Activated CD8-positive, alpha-beta memory T cell treated with anti-CD3 and anti-CD28 coated beads for 48 hours (primary cell): ENCODE measurements around the gene ABCG2.
"Not testable (repeated sequence)": the region's sequence is repeated elsewhere in the genome, so short reads cannot be mapped to it uniquely, and the experiment has no call there.

ENCODE experiments used
- DNase-seq, 3 experiments: peaks; one replicate each; pipeline ENCODE4 v3.0.0-alpha.2; 2020; ENCODE audit warnings: low read depth in 2 of 3, low spot score in 2 of 3

Gene ABCG2

DNA sequence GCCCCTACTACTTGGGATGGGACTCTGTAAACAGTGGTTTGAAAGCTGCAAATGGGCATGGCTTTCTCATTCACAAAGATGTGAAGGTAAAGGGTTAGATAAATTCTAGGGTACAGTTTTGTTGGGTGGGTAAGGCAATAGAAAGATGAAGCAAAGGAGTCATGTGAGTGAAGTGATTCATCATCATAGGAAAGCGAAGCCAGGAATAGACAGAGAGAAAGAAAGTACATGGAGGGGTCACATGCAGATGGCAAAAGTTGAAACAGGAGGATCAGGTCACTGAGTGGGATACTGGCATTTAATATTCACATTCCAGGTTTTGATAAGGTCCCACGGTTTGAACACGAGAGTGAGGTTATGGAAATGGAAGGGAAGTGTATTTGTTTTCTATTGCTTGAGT, 8.2 kb upstream of the ABCG2 start:
- no peak for DNase-seq

- no peak for DNase-seq
Observed at GRCh38 chr4:88163336-88163735, 4.9 kb upstream of the ABCG2 start.

GRCh38 chr4:88162626-88163025, 4.2 kb upstream of the ABCG2 start:
- DNase-seq: no peak

GRCh38 chr4:88159229-88159725, 838 bp upstream of the ABCG2 start:
- DNase-seq: no peak

DNA sequence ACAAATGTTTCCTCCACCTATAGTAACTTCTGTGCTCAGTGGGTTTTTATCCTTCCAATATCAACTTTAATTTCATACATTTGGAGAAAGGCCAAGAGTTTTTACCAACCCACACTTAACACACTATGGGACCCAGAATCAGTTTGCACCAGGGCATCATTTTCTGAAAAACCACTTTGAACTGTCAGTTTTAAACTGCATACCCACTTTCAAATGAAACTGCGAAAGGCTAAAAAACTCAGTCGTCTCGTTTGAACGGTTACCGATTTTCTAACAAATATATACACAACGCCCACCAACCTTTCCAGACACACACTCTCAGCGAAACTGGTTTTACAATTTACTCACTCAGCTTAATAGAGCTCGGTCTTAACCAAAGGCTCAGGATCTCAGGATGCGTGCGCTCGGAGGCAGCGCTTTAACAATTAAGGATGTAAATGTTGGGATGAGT, 376 bp downstream of the ABCG2 start:
- no peak for DNase-seq

DNA sequence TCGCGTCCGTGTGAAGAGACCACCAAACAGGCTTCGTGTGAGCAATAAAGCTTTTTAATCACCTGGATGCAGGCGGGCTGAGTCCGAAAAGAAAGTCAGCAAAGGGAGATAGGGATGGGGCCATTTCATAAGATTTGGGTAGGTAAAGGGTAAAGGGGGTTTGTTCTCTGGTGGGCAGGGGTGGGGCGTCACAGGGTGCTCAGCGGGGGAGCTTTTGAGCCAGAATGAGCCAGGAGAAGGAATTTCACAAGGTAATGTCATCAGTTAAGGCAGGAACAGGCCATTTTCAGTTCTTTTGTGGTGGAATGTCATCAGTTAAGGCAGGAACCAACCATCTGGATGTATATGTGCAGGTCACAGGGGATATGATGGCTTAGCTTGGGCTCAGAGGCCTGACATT, 6.1 kb downstream of the ABCG2 start:
- not testable (repeated sequence) for DNase-seq

DNA sequence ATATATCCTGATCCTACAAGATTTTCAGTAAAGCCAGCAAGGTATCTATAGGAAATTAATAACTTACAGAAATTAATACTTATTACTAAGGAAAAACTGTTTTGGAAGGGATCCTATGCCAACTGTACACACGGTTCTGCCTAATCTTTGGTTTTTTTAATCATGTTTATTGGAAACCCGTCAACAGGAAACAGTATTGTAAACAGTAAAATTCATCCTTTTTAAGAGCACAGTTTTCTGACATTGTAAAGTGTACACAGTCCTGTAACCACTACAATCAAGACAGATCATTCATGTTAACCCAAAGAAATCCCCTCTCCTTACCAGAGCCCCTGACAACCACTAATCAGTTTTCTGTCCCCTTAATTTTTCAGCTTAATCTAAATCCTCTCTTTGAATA, 9.9 kb downstream of the ABCG2 start:
- no peak for DNase-seq

GRCh38 chr4:88147799-88148217, 10.6 kb downstream of the ABCG2 start:
- no peak for DNase-seq

GRCh38 chr4:88146891-88147290, 11.5 kb downstream of the ABCG2 start:
- no peak for DNase-seq

- no peak for DNase-seq
Observed at GRCh38 chr4:88144866-88145300, 13.6 kb downstream of the ABCG2 start.

GRCh38 chr4:88144048-88144447, 14.4 kb downstream of the ABCG2 start:
- DNase-seq: no peak

DNA sequence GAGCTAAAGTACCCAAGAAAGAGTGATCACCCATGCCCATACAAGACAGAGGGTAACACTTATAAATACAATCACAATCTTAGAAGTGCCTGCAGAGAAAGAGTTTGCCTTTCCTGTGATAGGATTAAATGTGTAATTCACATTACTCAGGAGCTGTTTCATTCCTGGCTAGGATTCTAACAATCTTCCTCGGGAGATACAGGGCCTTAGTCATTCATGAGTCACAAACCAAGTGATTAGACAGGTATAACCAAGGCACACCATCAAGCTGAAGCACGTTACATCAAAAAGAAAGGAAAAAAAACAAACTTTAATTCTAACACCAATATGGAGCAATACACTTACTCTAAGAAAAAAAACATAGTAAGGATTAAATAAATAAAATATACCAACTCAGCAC, 14.9 kb downstream of the ABCG2 start:
- DNase-seq: no peak

GRCh38 chr4:88138561-88138960, 19.9 kb downstream of the ABCG2 start:
- no peak for DNase-seq

DNA sequence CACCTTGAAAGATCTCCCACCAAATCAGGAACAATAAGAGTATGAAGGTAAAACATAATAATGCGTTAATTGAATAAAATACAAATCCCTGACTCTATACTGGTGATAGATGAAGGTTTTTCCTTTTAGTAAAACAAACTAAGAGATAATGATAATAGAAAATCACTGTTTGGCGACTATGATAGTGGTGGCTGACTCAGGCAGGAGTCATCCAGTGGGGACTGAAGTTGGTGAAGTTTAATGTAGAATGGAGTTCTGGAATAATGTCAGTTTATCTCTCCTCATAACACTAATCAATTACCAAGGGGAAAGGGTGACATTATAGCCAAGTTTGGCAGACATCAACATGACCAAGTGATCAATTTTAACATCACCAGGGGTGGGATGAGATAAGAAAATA, 21.3 kb downstream of the ABCG2 start:
- DNase-seq: no peak

DNA sequence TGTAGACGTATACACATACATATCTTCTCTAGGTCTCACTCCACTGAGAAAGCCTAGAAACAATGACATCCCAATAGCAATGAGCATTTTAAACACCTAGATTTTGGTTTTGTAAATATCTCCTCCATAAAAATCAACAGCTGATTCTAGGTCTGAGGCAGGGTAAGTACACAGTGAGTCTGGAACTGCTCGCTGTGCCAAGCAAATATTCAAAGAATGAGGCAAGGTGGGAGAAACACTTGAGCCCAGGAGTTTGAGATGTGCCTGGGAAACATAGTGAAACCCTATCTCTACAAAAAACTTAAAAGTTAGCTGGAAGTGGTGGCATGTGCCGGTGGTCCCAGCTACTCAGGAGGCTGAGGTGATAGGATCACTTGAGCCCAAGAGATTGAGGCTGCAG, 22.2 kb downstream of the ABCG2 start:
- no peak for DNase-seq

DNA sequence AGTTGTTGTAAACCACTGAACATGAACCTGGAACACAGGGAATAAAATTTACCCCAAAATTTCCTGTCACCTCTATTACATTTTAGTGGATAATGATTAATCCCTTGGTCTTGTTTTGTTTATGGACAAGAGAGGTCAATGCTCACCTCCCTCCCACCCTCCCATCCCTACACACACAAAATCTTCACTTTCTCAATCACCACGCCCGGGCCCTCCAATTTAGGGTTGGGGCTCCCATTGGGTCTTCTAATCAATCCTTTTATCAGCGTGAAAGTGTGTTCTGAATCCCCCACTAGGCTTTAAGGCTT, 23.1 kb downstream of the ABCG2 start:
- no peak for DNase-seq

- no peak for DNase-seq
Observed at GRCh38 chr4:88134536-88135355, 23.7 kb downstream of the ABCG2 start.

DNA sequence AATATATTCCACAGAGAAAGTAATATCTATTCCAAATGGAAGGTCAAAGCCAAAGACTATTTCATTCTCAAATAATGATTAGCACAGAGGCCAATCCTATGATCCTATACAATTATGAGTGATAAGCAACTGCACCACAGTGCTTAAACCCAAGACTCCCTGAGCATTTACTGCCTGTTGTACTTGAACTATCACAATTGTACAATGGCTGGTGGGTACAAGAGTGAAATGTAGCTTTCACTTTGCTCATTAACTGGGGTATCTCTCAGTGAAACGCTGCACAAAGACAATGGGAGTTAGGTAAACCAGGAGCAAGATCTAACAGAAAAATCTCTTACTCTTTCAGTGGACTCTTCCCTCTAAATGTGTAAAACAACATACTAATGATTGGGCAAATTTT, 24.3 kb downstream of the ABCG2 start:
- no peak for DNase-seq

- no peak for DNase-seq
Observed at GRCh38 chr4:88130544-88131305, 27.7 kb downstream of the ABCG2 start.

DNA sequence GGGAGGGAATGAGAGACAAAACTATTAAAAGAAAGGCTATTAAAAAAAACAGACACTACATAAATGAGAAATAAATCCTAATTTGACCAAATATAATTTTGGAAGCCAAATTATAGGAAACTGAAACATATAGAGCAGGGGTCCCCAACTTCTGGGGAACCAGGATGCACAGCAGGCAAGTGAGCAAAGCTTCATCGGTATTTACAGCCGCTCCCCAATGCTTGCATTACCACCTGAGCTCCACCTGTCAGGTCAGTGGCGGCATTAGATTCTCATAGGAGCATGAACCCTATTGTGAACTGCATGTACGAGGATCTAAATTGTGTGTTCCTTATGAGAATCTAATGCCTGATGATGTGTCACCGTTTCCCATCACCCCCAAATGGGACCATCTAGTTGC, 28.4 kb downstream of the ABCG2 start:
- DNase-seq: no peak

DNA sequence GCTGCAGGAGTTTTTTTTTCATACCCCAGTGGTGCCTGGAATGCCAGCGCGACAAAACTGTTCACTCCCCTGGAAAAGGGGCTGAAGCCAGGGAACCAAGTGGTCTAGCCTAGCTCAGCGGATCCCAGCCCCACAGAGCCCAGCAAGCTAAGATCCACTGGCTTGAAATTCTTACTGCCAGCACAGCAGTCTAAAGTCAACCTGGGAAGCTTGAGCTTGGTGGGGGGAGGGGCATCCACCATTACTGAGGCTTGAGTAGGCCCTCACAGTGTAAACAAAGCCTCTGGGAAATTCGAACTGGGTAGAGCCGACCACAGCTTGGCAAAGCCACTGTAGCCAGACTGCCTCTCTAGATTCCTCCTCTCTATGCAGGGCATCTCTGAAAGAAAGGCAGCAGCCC, 36.2 kb downstream of the ABCG2 start:
- not testable (repeated sequence) for DNase-seq

- no peak for DNase-seq
Observed at GRCh38 chr4:88119943-88120342, 38.5 kb downstream of the ABCG2 start.
